IMR-90 (cell line): Measurements from ENCODE around the gene ZNF555. TPM values are rescaled to one million over a fixed set of nuclear protein-coding genes. Genes with fewer than 3 reads are reported as not detected.

Experiments used
- ATAC-seq: fragments of 200-7000 bp; cut with Tn5 transposase; 2 replicates; pipeline ENCODE4 v1.9.1; 2020; ENCODE audit warnings: low read depth, mild to moderate bottlenecking, moderate library complexity
- BruUV-seq: library from RNA; stranded (reverse); fragments of 400-500 nt; replicated peaks from 2 replicates; lab custom pipeline; 2021; lab: Mats Ljungman, UMichigan
- CTCF ChIA-PET: fragments of 300-600 bp; formaldehyde crosslinking; extraction: SDS; loops from one replicate; lab custom pipeline; 2021; ENCODE audit warnings: antibody characterized with exemption; lab: Yijun Ruan, JAX
- POLR2A ChIA-PET: fragments of 300-600 bp; sonication (Branson Sonifier 250); formaldehyde crosslinking; loops from one replicate; lab custom pipeline; 2022; ENCODE audit warnings: antibody characterized with exemption; ENCODE audit not compliant: unreplicated experiment; lab: Charles Lee
- DNase-seq: peaks from one replicate; pipeline ENCODE4 v3.0.0; 2013
- H2AFZ ChIP-seq: replicated peaks from 2 replicates; pipeline ENCODE3; 2013; ENCODE audit warnings: low read length, mild to moderate bottlenecking; ENCODE audit not compliant: poor library complexity
- H2AK5ac ChIP-seq: 2 replicates; pipeline ENCODE4 v1.6.1; 2013; ENCODE audit warnings: low read depth, low read length, inconsistent platforms
- H2AK9ac ChIP-seq: replicated peaks from 2 replicates; pipeline ENCODE3; 2013; ENCODE audit warnings: mild to moderate bottlenecking, low read depth, low read length, moderate library complexity; ENCODE audit not compliant: poor library complexity
- H2BK120ac ChIP-seq: 2 replicates; pipeline ENCODE4 v1.6.1; 2013; ENCODE audit warnings: low read depth, low read length, inconsistent platforms
- H2BK15ac ChIP-seq: 3 replicates; pipeline ENCODE4 v1.6.1; 2013; ENCODE audit warnings: low read depth, low read length, inconsistent platforms
- H2BK20ac ChIP-seq: 2 replicates; pipeline ENCODE4 v1.6.1; 2013; ENCODE audit warnings: low read depth, mild to moderate bottlenecking, inconsistent platforms, low read length, moderate library complexity
- H2BK5ac ChIP-seq: 2 replicates; pipeline ENCODE4 v1.6.1; 2013; ENCODE audit warnings: mild to moderate bottlenecking, low read depth, low read length, inconsistent platforms; ENCODE audit not compliant: poor library complexity, severe bottlenecking
- H3K14ac ChIP-seq: replicated peaks from 2 replicates; pipeline ENCODE4 v1.6.1; 2013; ENCODE audit warnings: low read depth, low read length, inconsistent platforms
- H3K18ac ChIP-seq: 2 replicates; pipeline ENCODE4 v1.6.1; 2013; ENCODE audit warnings: low read depth, low read length, control low read depth
- H3K23ac ChIP-seq: 2 replicates; pipeline ENCODE4 v1.6.1; 2013; ENCODE audit warnings: low read depth, low read length, inconsistent platforms
- H3K27ac ChIP-seq: 2 replicates; pipeline ENCODE4 v1.5.1; 2013; ENCODE audit warnings: mild to moderate bottlenecking, control low read depth, low read length; ENCODE audit not compliant: insufficient read depth
- H3K27me3 ChIP-seq: 2 replicates; pipeline ENCODE4 v1.6.1; 2013; ENCODE audit warnings: low read length; ENCODE audit not compliant: control insufficient read depth, insufficient read depth
- H3K36me3 ChIP-seq: 2 replicates; pipeline ENCODE4 v1.6.1; 2013; ENCODE audit warnings: low read length, mixed read lengths; ENCODE audit not compliant: control insufficient read depth, insufficient read depth
- H3K4ac ChIP-seq: 2 replicates; pipeline ENCODE4 v1.6.1; 2013; ENCODE audit warnings: low read depth, low read length, inconsistent platforms
- H3K4me1 ChIP-seq: 2 replicates; pipeline ENCODE4 v1.6.1; 2013; ENCODE audit warnings: low read length, mixed read lengths; ENCODE audit not compliant: control insufficient read depth, insufficient read depth
- H3K4me2 ChIP-seq: 2 replicates; pipeline ENCODE4 v1.6.1; 2013; ENCODE audit warnings: low read depth, mild to moderate bottlenecking, control low read depth, low read length, moderate library complexity
- H3K4me3 ChIP-seq: 2 replicates; pipeline ENCODE4 v1.5.1; 2013; ENCODE audit warnings: low read depth, mild to moderate bottlenecking, control low read depth, low read length, moderate library complexity; ENCODE audit not compliant: insufficient read depth
- H3K56ac ChIP-seq: 2 replicates; pipeline ENCODE4 v1.6.1; 2013; ENCODE audit warnings: low read length, inconsistent platforms; ENCODE audit not compliant: insufficient read depth; ENCODE audit errors: extremely low read depth
- H3K79me1 ChIP-seq, 2 experiments: 2 replicates each; pipeline ENCODE4 v1.6.1; 2013; ENCODE audit warnings: low read length in 2 of 2, inconsistent platforms in 1 of 2, low read depth in 1 of 2
- H3K9ac ChIP-seq: 2 replicates; pipeline ENCODE4 v1.6.1; 2013; ENCODE audit warnings: low read depth, low read length, control low read depth
- H3K9me1 ChIP-seq: 2 replicates; pipeline ENCODE4 v1.6.1; 2013; ENCODE audit warnings: low read length, inconsistent platforms; ENCODE audit not compliant: insufficient read depth
- H3K9me3 ChIP-seq: 2 replicates; pipeline ENCODE4 v1.6.1; 2013; ENCODE audit warnings: low read length; ENCODE audit not compliant: control insufficient read depth, insufficient read depth
- H4K20me1 ChIP-seq: 2 replicates; pipeline ENCODE4 v1.6.1; 2013; ENCODE audit warnings: low read length, inconsistent platforms; ENCODE audit not compliant: insufficient read depth
- H4K5ac ChIP-seq: 2 replicates; pipeline ENCODE4 v1.6.1; 2013; ENCODE audit warnings: mild to moderate bottlenecking, low read depth, low read length, control low read depth
- H4K8ac ChIP-seq, 2 experiments: 2 replicates each; pipeline ENCODE4 v1.6.1; 2013; ENCODE audit warnings: low read depth in 2 of 2, low read length in 2 of 2, control low read depth in 1 of 2, inconsistent platforms in 1 of 2
- H4K91ac ChIP-seq: 2 replicates; pipeline ENCODE4 v1.6.1; 2013; ENCODE audit warnings: low read depth, low read length, inconsistent platforms; ENCODE audit not compliant: insufficient read depth
- BHLHE40 ChIP-seq: fragments of 150-350 bp; IDR thresholded peaks from 2 replicates; pipeline ENCODE4 v1.6.1; 2016; ENCODE audit warnings: mild to moderate bottlenecking, low read depth, low read length
- CEBPB ChIP-seq: IDR thresholded peaks from 2 replicates; pipeline ENCODE4 v1.6.1; 2012; ENCODE audit warnings: low read depth, low read length, improper control_type of control experiment
- CHD1 ChIP-seq: IDR thresholded peaks from 2 replicates; pipeline ENCODE4 v1.6.1; 2012; ENCODE audit warnings: low read depth, low read length, improper control_type of control experiment
- CTCF ChIP-seq: conservative IDR thresholded peaks from 2 replicates; pipeline ENCODE4 v1.5.1; 2012; ENCODE audit warnings: mild to moderate bottlenecking, low read depth, low read length, improper control_type of control experiment
- ELK1 ChIP-seq: fragments of 150-350 bp; IDR thresholded peaks from 2 replicates; pipeline ENCODE4 v1.6.1; 2016; ENCODE audit warnings: low read depth, mild to moderate bottlenecking, low read length, moderate library complexity, borderline replicate concordance
- FOS ChIP-seq: fragments of 150-350 bp; IDR thresholded peaks from 2 replicates; pipeline ENCODE4 v1.6.1; 2016; ENCODE audit warnings: low read depth, low read length
- MAFK ChIP-seq: IDR thresholded peaks from 2 replicates; pipeline ENCODE4 v1.6.1; 2012; ENCODE audit warnings: low read depth, low read length, improper control_type of control experiment
- MAZ ChIP-seq: IDR thresholded peaks from 2 replicates; pipeline ENCODE4 v1.6.1; 2012; ENCODE audit warnings: low read depth, mild to moderate bottlenecking, low read length, improper control_type of control experiment, moderate library complexity, borderline replicate concordance
- MXI1 ChIP-seq: IDR thresholded peaks from 2 replicates; pipeline ENCODE4 v1.6.1; 2012; ENCODE audit warnings: low read depth, mild to moderate bottlenecking, low read length, moderate library complexity, borderline replicate concordance
- NFE2L2 ChIP-seq: fragments of 150-350 bp; IDR thresholded peaks from 2 replicates; pipeline ENCODE4 v1.6.1; 2016; ENCODE audit warnings: low read depth, mild to moderate bottlenecking, low read length
- POLR2A ChIP-seq: IDR thresholded peaks from 2 replicates; pipeline ENCODE4 v1.6.1; 2012; ENCODE audit warnings: mild to moderate bottlenecking, low read depth, low read length
- RAD21 ChIP-seq: IDR thresholded peaks from 2 replicates; pipeline ENCODE4 v1.6.1; 2012; ENCODE audit warnings: low read length, improper control_type of control experiment
- RCOR1 ChIP-seq: IDR thresholded peaks from 2 replicates; pipeline ENCODE4 v1.6.1; 2012; ENCODE audit warnings: mild to moderate bottlenecking, low read length, improper control_type of control experiment; ENCODE audit not compliant: insufficient replicate concordance
- RFX5 ChIP-seq: IDR thresholded peaks from 2 replicates; pipeline ENCODE4 v1.8.0; 2012; ENCODE audit warnings: low read depth, mild to moderate bottlenecking, low read length, moderate library complexity
- SMC3 ChIP-seq: fragments of 150-350 bp; IDR thresholded peaks from 2 replicates; pipeline ENCODE4 v1.6.1; 2016; ENCODE audit warnings: low read depth, mild to moderate bottlenecking, antibody characterized with exemption, low read length, moderate library complexity
- USF2 ChIP-seq: fragments of 150-350 bp; IDR thresholded peaks from 2 replicates; pipeline ENCODE4 v1.6.1; 2017; ENCODE audit warnings: mild to moderate bottlenecking, antibody characterized with exemption, low read length, low read depth
- WGBS, 2 experiments: methylation state at CpG; one replicate each; pipeline versions ENCODE4 v1.1.5 to v1.1.7; 2013; ENCODE audit warnings: missing lambda C conversion rate in 2 of 2; ENCODE audit not compliant: insufficient read length in 1 of 2; ENCODE audit errors: extremely low coverage in 2 of 2; 5-methylcytosine and 5-hydroxymethylcytosine counted together
- dilution Hi-C: fragments of 300-500 bp; cut with HindIII; formaldehyde crosslinking; loops from one replicate; pipeline ENCODE4 v1.14.3; 2018; ENCODE audit warnings: low sequenced_read_pairs; ENCODE audit not compliant: unreplicated experiment
- in situ Hi-C: fragments of 300-500 bp; cut with MboI; formaldehyde crosslinking; loops from 3 replicates; pipeline ENCODE4 v1.14.3; 2019; ENCODE audit warnings: low sequenced_read_pairs, inconsistent platforms, mixed read lengths
- intact Hi-C: fragments of 100-400 bp; cut with micrococcal nuclease; formaldehyde crosslinking; loops from 2 replicates; pipeline ENCODE4 v1.10.0; 2022
- polyA plus RNA-seq, 3 experiments: library from polyadenylated mRNA; depleted of rRNA; stranded (reverse); fragments of >200 nt; gene quantifications; 2 replicates each; pipeline ENCODE4 v1.2.3, GENCODE V29; 2012; ENCODE audit warnings: low replicate concordance in 1 of 3
- total RNA-seq: library from RNA; depleted of rRNA; stranded (reverse); fragments of >200 nt; gene quantifications from 2 replicates; pipeline ENCODE4 v1.2.3, GENCODE V29; 2012

ZNF555 gene
- total and polyA plus RNA-seq, 2 of the 4 experiments (the other 2 are of a cell fraction), result 2.8 to 9.7 TPM

DNA sequence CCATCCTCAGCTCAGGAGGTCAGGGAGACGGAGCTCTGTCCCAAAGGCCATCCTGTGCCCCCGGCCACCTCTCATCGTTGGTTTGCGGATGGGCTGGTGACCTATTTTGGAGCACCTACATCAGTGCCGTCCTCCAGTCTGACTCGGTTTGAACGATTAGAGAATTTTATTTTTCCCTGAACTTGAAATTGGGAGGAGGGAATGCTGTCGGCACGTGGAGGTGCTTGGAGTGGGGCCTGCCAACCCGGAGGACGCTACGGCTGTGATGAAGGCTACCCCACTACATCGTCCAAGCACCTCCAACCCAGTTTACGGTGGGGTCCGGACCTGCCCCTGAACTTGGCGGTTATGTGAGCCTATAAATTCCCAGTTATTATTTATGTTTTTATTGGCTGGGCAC, 24.6 kb upstream of the ZNF555 start:
- H3K27ac ChIP-seq, result no peak overlapping the region

More for the DNA sequence above, 24.6 kb upstream of the ZNF555 start:
- Histone ChIP-seq H3K36me3 (peaks cover 10% of the 10 kb centered on the region), H2BK15ac (no peak overlapping the region), H3K14ac (no peak overlapping the region), H2AK5ac (no peak overlapping the region), H4K5ac (no peak overlapping the region), H3K27me3 (no peaks in the 10 kb centered on the region), H3K4ac (no peak overlapping the region), H3K9me3 (no peaks in the 10 kb centered on the region), H3K9ac (no peak overlapping the region), H3K9me1 (0 out of 2 replicates have a peak, but pooled peaks cover 4% of the 10 kb centered on the region), H3K4me2 (no peak overlapping the region), H3K4me3 (no peak overlapping the region), H4K20me1 (no peaks in the 10 kb centered on the region), H3K23ac (no peak overlapping the region), H4K8ac (no peak overlapping the region), H2BK5ac (no peak overlapping the region), H3K79me1 (peaks cover 6 to 11% of the 10 kb centered on the region in 2 experiments; a peak in 2 of 4 replicates), H4K91ac (no peak overlapping the region), H2BK120ac (no peak overlapping the region), H2AK9ac (no peak overlapping the region), H3K4me1 (no peaks in the 10 kb centered on the region; the same call in 1 of the 2 replicates), H2AFZ (no peak overlapping the region), H3K18ac (no peak overlapping the region), H2BK20ac (no peak overlapping the region), H3K56ac (no peak overlapping the region)
- in situ Hi-C loops (no loop called here), dilution Hi-C loops (no loop called here), intact Hi-C loops (no loop called here)
- no TSS peak for BruUV-seq
- POLR2A ChIA-PET, result no interaction called here
- no peak for DNase-seq
- no peak for ATAC-seq
- 100% methylated on average over 2 of the region's 16 CpGs; no CpG with 5 or more reads in 1 of the 2 experiments for WGBS, 2 experiments
- TF ChIP-seq POLR2A (no peak), SMC3 (no peak), CEBPB (no peak), NFE2L2 (no peak), MAFK (no peak), FOS (no peak), CHD1 (no peak), MAZ (no peak), RCOR1 (no peak), CTCF (no peak), RAD21 (no peak), USF2 (no peak), ELK1 (no peak), MXI1 (no peak), BHLHE40 (no peak), RFX5 (no peak)
- CTCF ChIA-PET, result no interaction called here
